HG02610 (cell line): ENCODE results near the gene HEATR5B.
"Not testable (repeated sequence)": the region's sequence is repeated elsewhere in the genome, so short reads cannot be mapped to it uniquely, and the experiment has no call there.

Experiments used
- ATAC-seq: cut with Tn5 transposase; IDR thresholded peaks from one replicate; pipeline ENCODE4 v1.9.1; 2021; ENCODE audit warnings: mild to moderate bottlenecking, moderate library complexity; ENCODE audit not compliant: unreplicated experiment

The HEATR5B gene

DNA sequence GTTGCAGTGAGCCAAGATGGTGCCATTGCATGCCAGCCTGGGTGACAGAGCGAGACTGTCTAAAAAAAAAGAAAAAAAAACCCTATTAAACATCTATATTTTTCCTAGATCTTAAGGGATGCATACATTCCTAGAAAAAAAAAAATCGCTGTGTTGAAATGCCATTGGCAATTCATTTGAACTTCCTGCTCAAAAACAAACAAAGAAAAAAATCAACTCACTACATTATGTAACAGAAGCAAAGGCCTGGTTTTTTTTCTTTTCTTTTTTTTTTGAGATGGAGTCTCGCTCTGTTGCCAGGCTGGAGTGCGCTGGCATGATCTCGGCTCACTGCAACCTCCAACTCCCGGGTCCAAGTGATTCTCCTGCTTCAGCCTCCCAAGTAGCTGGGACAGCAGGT is 96.2 kb downstream of the HEATR5B start:
- ATAC-seq: no peak

DNA sequence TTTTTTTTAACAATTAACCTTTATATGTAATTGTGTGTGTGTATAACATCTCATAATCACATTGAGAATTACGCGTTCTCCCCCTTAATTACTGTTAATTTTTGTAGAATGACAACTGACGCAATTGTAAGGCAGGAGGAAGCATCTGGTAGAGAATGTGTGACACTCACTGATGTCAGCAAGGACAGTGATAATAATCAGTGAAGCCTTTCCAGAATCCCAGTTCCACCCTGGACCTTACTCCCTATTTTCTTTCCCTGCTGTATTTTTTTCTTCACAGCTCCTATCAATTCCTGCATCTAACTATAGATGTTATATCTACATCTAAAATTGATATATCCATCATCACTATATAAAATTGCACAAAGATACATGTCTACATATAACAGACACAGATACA is 101.7 kb downstream of the HEATR5B start:
- no peak for ATAC-seq

DNA sequence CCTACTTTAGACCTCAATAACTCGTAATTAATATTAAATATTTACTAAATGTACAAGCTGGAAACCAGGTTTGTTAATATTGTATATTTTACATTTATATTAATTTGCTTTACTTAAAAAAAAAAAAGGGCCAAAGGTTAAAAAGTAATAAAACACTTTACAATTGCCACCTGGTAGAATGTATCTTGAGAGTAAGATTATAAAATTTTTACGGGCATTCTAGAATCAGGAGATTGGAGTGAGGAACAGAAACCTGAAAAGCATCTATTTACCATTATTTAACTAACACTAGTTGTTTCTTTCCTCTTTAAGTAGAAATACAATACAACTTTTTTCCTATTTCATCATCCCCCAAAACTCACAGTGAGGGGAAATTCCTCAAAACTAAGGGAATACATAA is 102.3 kb downstream of the HEATR5B start:
- ATAC-seq: no peak

DNA sequence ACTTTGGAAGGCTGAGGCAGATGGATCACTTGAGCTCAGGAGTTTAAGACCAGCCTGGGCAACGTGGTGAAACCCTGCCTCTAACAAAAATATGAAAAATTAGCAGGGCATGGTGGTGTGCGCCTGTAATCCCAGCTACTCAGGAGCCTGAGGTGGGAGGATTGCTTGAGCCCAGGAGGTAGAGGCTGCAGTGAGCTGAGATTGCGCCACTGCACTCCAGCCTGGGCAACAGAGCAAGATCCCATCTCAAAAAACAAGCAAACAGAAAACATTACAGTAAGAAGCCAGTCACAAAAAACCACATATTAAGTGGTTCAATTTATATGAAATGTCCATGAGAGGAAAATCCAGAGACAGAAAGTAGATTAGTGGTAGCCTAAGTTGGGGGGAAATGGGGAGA is 105.2 kb downstream of the HEATR5B start:
- ATAC-seq: not testable (repeated sequence)

DNA sequence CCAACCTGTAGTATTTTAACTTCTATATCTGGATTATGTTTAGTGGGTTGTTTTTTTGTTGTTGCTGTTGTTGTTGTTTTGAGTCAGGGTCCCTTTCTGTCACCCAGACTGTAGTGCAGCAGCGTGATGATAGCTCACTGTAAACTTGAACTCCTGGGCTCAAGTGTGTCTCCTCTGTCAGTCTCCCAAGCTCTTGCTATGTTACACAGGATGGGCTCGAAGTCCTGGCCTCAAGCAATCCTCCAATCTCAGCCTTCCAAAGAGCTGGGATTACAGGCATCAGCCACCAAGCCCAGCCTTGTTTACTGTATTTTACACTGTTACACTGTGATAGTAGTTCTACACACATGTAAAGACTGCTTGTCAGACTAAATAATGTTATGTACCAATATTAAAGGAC is 108.1 kb downstream of the HEATR5B start:
- no peak for ATAC-seq

DNA sequence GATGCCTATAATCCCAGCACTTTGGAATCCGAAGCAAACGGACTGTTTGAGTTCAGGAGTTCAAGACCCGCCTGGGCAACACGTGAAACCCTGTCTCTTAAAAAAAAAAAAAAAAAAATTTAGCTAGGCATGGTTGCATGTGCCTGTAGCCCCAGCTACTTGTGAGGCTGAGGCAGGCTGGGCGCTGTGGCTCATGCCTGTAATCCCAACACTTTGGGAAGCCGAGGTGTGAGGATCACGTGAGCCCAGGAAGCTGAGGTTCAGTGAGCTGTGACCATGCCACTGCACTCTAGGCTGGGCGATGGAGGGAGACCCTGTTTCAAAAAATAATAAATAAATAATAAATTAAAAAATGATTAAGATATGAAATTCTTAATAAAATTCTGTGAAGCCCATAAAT is 108.9 kb downstream of the HEATR5B start:
- ATAC-seq: no peak

DNA sequence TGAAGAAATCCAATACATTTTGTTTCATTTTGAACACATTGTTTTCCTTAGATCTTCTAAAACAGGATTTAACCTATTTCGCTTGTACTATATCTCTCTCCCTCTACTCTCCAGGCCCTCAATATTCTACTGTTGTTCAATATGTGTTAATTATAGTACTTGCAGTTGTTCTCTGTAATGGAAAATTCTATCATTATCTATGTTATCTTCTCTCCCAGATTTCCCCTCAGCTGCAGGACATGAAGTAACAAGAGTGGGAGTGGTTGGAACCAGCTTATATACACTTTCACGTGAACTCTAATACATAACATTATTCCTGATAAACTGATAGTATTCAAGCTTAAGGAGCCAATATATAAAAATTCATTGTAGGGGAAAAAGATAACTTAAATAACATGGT is 110.9 kb downstream of the HEATR5B start:
- ATAC-seq: no peak

DNA sequence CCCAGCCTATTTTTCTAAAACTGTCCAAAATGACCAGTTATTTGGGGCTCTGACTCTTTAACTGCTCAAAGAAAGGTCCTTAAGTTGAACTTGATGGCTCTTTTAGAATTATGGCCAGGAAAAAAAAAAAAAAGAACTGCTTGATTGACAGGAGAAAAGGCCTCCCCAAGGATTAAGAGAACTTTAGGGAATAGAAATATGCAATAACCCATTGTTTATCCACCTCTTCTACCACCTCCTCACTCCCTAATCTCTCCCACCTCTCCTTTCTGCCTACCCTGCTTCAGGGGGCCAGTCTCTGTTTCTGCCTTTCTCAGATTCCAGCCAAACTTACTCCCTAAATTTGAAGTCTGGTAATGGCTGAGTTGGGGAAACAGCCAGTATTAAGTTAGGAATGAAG is 112.2 kb downstream of the HEATR5B start:
- no peak for ATAC-seq

DNA sequence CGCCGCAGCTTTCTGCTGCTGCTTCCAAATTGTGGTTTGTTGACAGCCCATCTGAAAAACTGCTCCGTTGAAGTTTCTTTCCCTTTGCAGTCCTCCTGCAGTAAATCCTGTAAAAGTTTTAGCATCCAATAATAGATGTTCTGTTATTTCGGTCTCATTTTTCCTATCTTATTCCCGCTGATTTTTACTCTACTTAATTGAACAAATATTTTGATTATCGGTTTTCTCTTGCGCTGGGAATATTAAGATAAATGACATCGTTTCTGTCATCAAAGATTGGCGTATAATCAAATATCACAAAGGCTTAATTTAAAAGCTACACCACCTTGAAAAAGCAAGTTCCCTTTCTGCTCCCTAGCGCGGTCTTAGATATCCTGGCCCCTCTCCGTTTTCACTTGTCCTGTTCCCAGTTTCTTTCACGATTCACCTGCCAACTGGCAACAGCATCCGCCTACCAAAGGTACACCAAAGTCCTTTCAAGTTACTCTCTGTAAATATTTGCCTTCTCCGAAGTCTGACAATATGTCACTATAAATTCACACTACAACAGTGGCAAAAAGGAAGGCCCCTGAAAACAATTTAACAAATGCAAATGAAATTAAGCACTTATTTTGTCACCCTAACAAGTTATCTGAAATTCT is 116.8 kb downstream of the HEATR5B start:
- no peak for ATAC-seq

DNA sequence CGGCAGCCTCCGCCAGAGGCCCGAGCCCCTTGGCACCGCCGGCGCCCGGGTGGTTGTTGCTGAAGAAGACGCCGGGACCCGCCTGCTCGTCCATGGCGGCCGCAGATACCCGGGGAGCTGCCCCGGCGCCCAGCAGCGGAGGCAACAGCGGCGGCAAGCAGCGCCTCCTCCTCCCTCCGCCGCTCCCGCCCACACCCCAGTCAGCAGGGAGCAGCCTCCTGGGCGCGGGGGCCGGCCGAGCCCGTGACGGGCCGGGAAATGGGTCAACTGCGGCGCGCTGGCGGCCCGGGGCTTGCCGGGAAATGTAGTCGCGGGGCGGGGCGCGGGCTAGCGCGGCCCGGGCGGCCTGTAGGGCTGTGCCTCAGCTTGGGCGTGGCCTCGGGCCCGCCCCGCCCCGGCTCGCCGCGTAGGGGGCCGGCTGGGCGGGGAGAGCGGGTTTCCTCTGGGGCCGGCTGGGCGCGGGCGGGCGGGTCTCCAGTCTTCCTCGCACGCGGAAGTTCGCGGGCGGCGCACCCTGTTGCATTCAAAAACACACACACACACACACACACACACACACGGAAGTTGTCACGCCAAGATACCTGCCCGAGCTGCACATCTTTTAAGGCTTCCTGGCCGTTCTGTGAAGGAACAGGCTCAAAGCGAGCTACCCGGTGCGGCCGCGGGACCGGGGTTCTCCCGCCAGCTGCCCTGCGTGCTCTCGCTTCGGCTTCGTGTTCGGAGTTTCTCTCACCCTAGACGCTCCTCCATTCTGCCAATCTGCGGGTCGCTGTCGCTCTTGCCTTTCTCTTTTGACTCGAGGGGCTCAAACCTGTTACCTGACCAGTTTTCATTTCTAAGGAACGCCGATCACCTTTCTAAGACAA is 117.6 kb downstream of the HEATR5B start, which contains the start of gene STRN:
STRN (minus strand) TSS at position 167 of the 866 bp plus-strand sequence; CDS start at position 94, 73 bp downstream.
- peak; percentile 98 for ATAC-seq

DNA sequence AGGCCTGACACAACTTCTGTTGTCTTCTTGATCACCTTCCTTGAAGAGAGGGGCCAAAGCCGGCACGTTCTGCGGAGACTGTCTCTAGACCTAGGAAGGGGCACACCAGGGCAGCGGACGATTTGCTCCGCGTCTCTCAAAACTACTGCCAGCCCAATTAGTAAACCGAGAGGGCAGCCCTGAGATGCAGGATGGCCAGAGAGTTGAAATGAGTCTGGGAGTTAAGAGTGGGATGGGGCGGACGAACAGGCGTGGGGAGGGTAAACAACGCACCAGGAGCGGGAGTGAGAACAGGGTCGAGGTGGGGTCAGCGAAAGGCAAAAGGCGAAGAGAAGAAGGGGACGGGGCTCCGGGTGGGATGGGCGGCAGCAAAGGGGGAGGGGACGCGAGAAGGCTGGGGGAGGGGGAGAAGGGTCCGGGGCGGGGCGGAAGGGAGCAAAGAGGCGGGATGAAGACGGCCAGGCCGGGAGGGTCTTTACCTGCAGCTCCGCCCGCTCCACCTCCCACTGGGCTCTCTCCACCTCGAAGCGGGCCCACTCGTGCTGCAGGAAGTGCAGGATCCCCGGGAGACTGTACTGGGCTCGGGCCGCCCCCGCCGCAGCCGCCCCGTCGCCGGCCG is 118.3 kb downstream of the HEATR5B start:
- peak; percentile 27 for ATAC-seq

DNA sequence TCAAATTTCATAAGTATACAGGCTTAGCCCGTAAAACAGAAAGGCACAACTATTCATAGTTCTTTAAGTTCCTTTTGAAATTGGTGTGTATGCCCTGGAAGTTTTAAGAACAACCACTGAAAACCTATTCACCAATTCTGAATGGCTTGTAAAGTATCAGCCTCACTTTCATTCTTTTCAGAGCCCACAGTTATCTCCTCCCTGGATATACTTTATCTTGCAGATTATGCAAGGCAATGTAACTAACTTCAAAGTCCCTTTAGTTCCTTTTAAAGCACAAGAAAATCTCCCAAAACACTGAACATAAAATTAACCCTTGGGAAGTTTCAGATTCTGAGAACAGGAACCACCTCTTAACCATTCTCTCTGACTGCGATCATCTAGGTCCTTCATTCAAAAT is 119.0 kb downstream of the HEATR5B start:
- no peak for ATAC-seq

DNA sequence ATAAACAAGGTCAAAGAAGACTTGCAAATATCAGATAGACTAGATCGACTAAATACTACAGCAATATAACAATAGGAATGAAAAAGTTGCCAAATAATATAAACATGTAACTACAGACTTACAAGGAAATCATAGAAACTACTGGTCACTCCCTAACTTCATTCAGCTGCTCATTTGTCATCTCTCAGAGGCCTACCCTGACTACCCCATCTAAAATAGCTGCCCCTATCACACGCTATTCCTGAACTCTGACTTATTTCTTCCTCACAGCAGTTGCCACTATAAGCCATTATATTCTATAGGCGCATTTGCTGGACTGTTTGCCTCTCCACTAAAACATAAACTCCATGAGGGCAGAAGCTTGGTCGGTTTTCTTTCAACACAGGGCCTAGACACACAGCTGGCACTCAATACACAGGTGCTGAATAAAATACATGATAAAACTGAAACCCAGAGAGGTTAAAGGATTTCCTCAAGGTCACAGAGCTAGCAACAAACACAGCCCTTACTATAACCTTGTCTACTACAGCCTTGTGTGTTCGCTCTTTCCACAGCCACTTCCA is 119.6 kb downstream of the HEATR5B start:
- ATAC-seq: no peak

DNA sequence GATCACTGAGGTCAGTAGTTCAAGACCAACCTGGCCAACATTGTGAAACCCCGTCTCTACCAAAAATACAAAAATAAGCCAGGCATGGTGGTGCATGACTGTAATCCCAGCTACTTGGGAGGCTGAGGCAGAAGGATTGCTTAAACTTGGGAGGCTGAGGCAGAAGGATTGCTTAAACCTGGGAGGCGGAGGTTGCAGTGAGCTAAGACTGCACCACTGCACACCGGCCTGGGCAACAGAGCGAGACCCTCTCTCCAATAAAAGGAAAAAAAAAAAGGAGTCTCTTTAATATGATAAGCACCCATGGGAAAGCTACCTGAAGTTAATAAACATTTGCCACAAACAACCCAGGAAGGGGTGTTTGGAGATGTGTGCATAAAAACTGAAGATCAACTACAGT is 120.4 kb downstream of the HEATR5B start:
- ATAC-seq: no peak

DNA sequence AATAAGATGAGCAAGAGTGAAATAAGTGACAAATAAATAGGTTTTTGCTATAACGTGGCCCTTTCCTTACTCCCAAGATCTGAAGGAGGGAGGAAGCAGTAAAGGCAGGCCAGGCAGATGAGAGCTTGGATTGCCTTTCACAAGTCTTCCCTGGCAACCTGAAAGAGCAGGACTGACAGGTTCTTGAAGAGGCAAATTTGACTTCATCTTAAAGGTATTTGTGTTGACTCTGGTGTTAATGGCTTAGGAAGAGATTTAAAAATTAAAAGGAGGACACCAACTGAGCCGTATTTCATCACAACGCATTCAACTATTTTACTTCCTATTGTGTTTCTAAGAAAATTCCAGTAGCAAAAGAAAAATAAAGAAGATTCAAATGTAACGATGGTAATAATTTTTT is 121.1 kb downstream of the HEATR5B start:
- no peak for ATAC-seq

DNA sequence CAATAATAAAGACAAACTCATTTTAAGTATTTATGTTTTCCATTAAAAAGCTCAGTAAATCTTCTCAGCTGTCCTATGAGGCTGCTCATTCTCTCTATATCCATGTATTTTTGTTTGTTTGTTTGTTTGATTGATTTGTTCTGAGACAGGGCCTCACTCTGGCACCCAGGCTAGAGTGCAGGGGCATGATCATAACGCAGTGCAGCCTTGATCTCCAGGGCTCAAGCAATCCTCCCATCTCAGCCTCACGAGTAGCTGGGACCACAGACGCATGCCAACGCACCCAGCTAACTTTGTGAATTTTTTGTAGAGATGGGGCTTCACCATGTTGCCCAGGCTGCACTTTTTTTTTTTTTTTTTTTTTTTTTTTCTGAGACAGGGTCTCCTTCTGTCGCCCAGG is 123.4 kb downstream of the HEATR5B start:
- ATAC-seq: no peak

DNA sequence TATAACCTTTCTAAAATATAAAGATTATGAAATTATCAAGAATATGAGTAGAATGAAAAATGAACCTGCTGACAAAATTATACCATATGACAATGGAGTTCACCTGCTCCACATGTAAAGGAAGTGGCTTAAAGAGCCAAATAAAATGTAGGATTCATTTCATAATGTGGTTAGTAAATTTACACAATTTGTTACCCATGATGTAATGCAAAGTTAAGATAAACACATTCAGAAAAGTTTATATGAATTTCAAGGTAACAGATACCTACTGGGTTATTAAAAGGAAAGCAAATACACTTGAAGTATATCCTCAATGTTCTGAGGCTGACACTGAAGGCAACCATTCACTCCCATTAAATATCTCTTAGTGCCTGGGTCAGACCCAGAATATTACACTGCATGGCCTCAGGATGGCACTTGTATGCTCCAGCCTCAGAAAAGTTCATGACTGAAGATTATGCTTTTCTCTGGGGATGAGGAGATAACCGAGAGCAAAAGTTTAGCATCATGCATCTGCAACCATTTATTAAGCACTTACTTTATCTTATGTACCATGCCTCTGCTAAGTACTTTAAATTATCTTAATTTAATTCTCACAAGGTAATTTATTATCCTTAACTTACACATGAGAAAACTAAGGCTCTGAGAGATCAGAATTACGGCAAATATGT is 124.0 kb downstream of the HEATR5B start:
- ATAC-seq: no peak

DNA sequence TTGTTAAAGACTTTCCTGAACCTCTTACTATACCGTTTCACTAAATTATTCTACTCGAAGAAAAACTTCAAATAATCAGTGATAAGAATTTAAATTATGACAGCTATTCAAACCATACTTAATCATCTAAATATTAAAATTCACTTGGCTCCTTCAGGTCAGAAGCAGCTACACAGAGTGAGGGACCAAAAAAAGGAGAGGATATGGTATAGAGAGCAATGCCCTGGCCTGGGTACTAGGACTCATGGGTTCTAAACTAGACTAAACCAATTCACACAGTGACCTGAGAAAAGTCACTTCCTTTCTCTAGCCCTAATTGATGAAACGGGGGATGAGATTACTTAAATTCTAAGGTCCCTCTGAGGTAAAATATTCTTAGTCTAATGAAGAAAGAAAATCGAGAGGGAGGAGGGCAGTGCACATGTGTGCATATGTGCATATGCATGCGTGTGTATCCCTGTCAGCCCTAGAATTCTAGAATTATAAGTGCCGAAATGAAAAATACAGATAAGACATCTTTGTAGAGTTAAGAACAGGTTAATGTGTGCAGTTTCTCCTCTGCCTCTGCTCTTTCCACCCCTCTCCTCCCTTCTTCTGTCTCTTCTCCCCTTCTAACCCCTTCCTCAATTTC is 129.1 kb downstream of the HEATR5B start:
- no peak for ATAC-seq

DNA sequence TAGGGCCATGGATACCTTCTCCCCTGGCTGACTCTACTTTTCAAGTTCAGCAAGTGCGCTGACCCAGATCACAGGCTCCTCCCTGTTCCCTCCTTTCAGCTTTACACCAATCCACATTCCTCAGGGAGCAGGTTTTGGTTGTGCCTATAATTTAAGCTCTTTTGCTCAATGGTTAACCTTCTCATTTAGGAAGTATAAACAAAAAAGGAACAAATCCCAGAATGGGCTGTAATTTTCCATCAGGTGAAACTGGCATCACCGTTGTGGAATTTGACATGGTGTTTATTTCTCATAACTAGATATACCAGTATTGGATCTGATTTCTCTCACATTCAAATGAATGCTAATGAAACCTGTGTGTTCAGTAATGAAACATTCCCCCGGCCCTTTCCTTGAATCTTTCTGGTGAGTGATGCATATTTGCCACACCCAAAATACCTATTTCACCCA is 131.4 kb downstream of the HEATR5B start:
- no peak for ATAC-seq

DNA sequence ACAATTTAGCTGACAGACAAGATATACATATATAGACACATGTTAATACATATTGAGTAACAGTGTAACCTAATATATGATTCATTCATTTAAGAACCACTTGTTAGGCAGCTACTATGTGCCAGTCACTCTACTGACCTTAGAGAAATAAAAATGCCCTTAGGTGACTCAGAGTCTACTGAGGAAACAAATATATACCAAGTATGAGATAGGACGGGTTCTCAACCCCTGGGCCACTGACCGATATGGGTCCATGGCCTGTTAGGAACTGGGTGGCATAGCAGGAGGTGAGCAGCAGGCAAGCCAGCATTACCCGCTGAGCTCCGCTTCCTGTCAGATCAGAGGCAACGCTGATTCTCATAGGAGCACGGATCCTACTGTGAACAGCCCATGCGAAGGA is 132.6 kb downstream of the HEATR5B start:
- no peak for ATAC-seq
